Endothelial cell of umbilical vein (primary cell): ENCODE results near the gene PM20D1.
"Not testable (repeated sequence)": the region's sequence is repeated elsewhere in the genome, so short reads cannot be mapped to it uniquely, and the experiment has no call there.

ENCODE experiments used
- POLR2A ChIP-seq: IDR thresholded peaks from 2 replicates; pipeline ENCODE4 v1.6.1; 2012; ENCODE audit warnings: low read depth, mild to moderate bottlenecking, control low read depth, low read length
- TF ChIP-seq, protein P1 (sequence below), 2 donors: IDR thresholded peaks; 1 replicate in 1 of 2; 2 replicates in 1 of 2; pipeline ENCODE4 v1.5.1; 2011; ENCODE audit warnings: low read length in 2 of 2, mild to moderate bottlenecking in 2 of 2, moderate library complexity in 2 of 2, control low read depth in 1 of 2, inconsistent platforms in 1 of 2, low read depth in 1 of 2; ENCODE audit not compliant: insufficient read depth in 1 of 2; ENCODE audit errors: extremely low read depth in 1 of 2

DNA sequence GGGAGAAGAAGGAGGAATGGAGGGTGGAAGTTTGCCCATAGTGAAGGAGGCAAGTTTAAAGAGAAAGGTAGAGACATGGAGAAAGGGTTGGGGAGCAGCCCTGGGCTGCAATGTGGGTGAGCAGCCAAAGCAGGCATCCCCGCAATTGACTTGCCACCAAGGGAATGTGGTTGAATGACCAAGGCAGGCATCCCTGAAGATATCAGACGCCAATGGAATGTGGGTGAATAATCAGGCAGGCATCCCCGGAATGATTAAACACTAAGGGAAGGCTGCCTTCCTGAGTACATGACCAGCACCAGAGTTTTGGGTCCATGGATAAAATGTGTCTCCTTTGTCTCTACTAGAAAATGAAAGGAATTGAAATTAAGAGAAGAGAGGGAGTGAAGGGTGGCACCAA is 39.8 kb upstream of the PM20D1 start:
- not testable (repeated sequence) for TF ChIP-seq POLR2A
- TF ChIP-seq, protein P1, sequence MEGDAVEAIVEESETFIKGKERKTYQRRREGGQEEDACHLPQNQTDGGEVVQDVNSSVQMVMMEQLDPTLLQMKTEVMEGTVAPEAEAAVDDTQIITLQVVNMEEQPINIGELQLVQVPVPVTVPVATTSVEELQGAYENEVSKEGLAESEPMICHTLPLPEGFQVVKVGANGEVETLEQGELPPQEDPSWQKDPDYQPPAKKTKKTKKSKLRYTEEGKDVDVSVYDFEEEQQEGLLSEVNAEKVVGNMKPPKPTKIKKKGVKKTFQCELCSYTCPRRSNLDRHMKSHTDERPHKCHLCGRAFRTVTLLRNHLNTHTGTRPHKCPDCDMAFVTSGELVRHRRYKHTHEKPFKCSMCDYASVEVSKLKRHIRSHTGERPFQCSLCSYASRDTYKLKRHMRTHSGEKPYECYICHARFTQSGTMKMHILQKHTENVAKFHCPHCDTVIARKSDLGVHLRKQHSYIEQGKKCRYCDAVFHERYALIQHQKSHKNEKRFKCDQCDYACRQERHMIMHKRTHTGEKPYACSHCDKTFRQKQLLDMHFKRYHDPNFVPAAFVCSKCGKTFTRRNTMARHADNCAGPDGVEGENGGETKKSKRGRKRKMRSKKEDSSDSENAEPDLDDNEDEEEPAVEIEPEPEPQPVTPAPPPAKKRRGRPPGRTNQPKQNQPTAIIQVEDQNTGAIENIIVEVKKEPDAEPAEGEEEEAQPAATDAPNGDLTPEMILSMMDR (IDR thresholded peaks at IDR 0.05; ENCODE audit: extremely low read depth in 1 of 2, insufficient read depth in 1 of 2, low read depth in 1 of 2, low read length in 2 of 2), result not testable (repeated sequence)
